Forelimb muscle (tissue), 1 donor: ENCODE measurements around the gene ACBD4. TPM values are rescaled to one million over a fixed set of nuclear protein-coding genes. Genes with fewer than 3 reads are reported as not detected.

ENCODE experiments used
- DNase-seq: peaks from one replicate; pipeline ENCODE4 v3.0.0-alpha.2; 2013; ENCODE audit warnings: low read depth
- polyA plus RNA-seq: library from polyadenylated mRNA; unstranded; fragments of 120-200 nt; gene quantifications from one replicate; pipeline ENCODE4 v1.2.1, GENCODE V29; 2013; ENCODE audit not compliant: insufficient read length

ACBD4 gene
- 4.9 TPM for polyA plus RNA-seq

GRCh38 chr17:45135192-45135977 lies at the start of gene ACBD4:
Gene ACBD4, plus strand, starts transcription at chr17:45135687. Its CDS starts 458 bp downstream, at chr17:45136145.
- peak; percentile 96 for DNase-seq

GRCh38 chr17:45086391-45086790 lies 49.1 kb upstream of the ACBD4 start:
- DNase-seq, result no peak

- DNase-seq, result no peak
These were observed 48.5 kb upstream of the ACBD4 start for GRCh38 chr17:45086865-45087503.

GRCh38 chr17:45087504-45087975 lies 47.9 kb upstream of the ACBD4 start:
- DNase-seq, result no peak

GRCh38 chr17:45087978-45088377 lies 47.5 kb upstream of the ACBD4 start:
- DNase-seq, result no peak

- no peak for DNase-seq
These were observed 46.7 kb upstream of the ACBD4 start for GRCh38 chr17:45088741-45089140.

- DNase-seq, result no peak
These were observed 44.8 kb upstream of the ACBD4 start for GRCh38 chr17:45090711-45091110.

GRCh38 chr17:45091778-45092425 lies 43.6 kb upstream of the ACBD4 start:
- no peak for DNase-seq

- DNase-seq, result no peak
These were observed 42.5 kb upstream of the ACBD4 start for GRCh38 chr17:45092911-45093430.

- no peak for DNase-seq
These were observed 41.9 kb upstream of the ACBD4 start for GRCh38 chr17:45093444-45094110.

- no peak for DNase-seq
These were observed 39.3 kb upstream of the ACBD4 start for GRCh38 chr17:45096141-45096540.

GRCh38 chr17:45096926-45097325 lies 38.6 kb upstream of the ACBD4 start:
- DNase-seq, result no peak

GRCh38 chr17:45098081-45098868 lies 37.2 kb upstream of the ACBD4 start:
- no peak for DNase-seq

- peak; percentile 41 for DNase-seq
These were observed 36.4 kb upstream of the ACBD4 start for GRCh38 chr17:45098869-45099616.

- no peak for DNase-seq
These were observed 34.0 kb upstream of the ACBD4 start for GRCh38 chr17:45101546-45101882.

GRCh38 chr17:45101883-45102811 lies 33.3 kb upstream of the ACBD4 start:
- no peak for DNase-seq

- DNase-seq, result no peak
These were observed 32.6 kb upstream of the ACBD4 start for GRCh38 chr17:45102856-45103255.

- DNase-seq, result no peak
These were observed 32.2 kb upstream of the ACBD4 start for GRCh38 chr17:45103269-45103795.

GRCh38 chr17:45104029-45104428 lies 31.5 kb upstream of the ACBD4 start:
- DNase-seq, result no peak
